Hepatocyte (in vitro differentiated cells): ENCODE measurements around the gene TCHHL1. TPM values are rescaled to one million over a fixed set of nuclear protein-coding genes. Genes with fewer than 3 reads are reported as not detected.

ENCODE experiments used
- DNase-seq: peaks from one replicate; pipeline ENCODE4 v3.0.0-alpha.2; 2016; ENCODE audit warnings: low spot score
- H2AFZ ChIP-seq: fragments of 200-600 bp; sonication (generic); 2 replicates; pipeline ENCODE4 v1.6.0; 2016; ENCODE audit warnings: antibody characterized with exemption, mild to moderate bottlenecking
- H3K27ac ChIP-seq: fragments of 200-600 bp; sonication (generic); 2 replicates; pipeline ENCODE4 v1.5.1; 2016; ENCODE audit warnings: mild to moderate bottlenecking
- H3K27me3 ChIP-seq: fragments of 200-600 bp; sonication (generic); 2 replicates; pipeline ENCODE4 v1.6.1; 2016
- H3K36me3 ChIP-seq: fragments of 200-600 bp; sonication (generic); replicated peaks from 2 replicates; pipeline ENCODE4 v1.5.1; 2016; ENCODE audit warnings: low read depth; ENCODE audit not compliant: insufficient read depth
- H3K4me1 ChIP-seq: fragments of 200-600 bp; sonication (generic); 2 replicates; pipeline ENCODE4 v1.5.1; 2016; ENCODE audit warnings: mild to moderate bottlenecking, moderate library complexity; ENCODE audit not compliant: insufficient read depth
- H3K4me2 ChIP-seq: fragments of 200-600 bp; sonication (generic); 2 replicates; pipeline ENCODE4 v1.6.0; 2016
- H3K4me3 ChIP-seq: fragments of 200-600 bp; sonication (generic); 2 replicates; pipeline ENCODE4 v1.5.1; 2016; ENCODE audit warnings: mild to moderate bottlenecking
- H3K79me2 ChIP-seq: fragments of 200-600 bp; sonication (generic); 2 replicates; pipeline ENCODE4 v1.6.0; 2017; ENCODE audit warnings: mild to moderate bottlenecking
- H3K9me2 ChIP-seq: fragments of 200-600 bp; sonication (generic); replicated peaks from 2 replicates; pipeline ENCODE4 v1.6.0; 2017; ENCODE audit warnings: mild to moderate bottlenecking; ENCODE audit not compliant: insufficient read depth
- H3K9me3 ChIP-seq: fragments of 200-600 bp; sonication (generic); 2 replicates; pipeline ENCODE4 v1.5.1; 2016; ENCODE audit warnings: low read depth, mild to moderate bottlenecking
- H4K20me1 ChIP-seq: fragments of 200-600 bp; sonication (generic); 2 replicates; pipeline ENCODE4 v1.6.0; 2016; ENCODE audit warnings: mild to moderate bottlenecking; ENCODE audit not compliant: insufficient read depth, poor library complexity, severe bottlenecking
- EZH2 ChIP-seq: fragments of 200-600 bp; sonication (generic); IDR thresholded peaks from 2 replicates; pipeline ENCODE4 v1.6.1; 2016; ENCODE audit warnings: antibody characterized with exemption, mild to moderate bottlenecking, borderline replicate concordance
- EZH2phosphoT487 ChIP-seq: fragments of 200-600 bp; sonication (generic); IDR thresholded peaks from one replicate; pipeline ENCODE4 v1.6.1; 2018; ENCODE audit warnings: antibody characterized with exemption, mild to moderate bottlenecking, low read depth, moderate library complexity; ENCODE audit not compliant: unreplicated experiment, severe bottlenecking
- WGBS: methylation state at CpG from one replicate; pipeline ENCODE4 v1.1.6; 2016; ENCODE audit warnings: low lambda C conversion rate; ENCODE audit errors: missing lambda C conversion rate; 5-methylcytosine and 5-hydroxymethylcytosine counted together
- polyA plus RNA-seq: library from polyadenylated mRNA; unstranded; fragments of >200 nt; fragmentation: Nextera tagmentation; extraction: Ambion mirVana; gene quantifications from 2 replicates; pipeline ENCODE4 v1.2.1, GENCODE V29; 2016
- total RNA-seq: library from RNA; depleted of rRNA; stranded (reverse); fragments of >200 nt; gene quantifications from 2 replicates; pipeline ENCODE4 v1.2.3, GENCODE V29; 2014
- TF ChIP-seq, protein P1 (sequence below): fragments of 200-600 bp; sonication (generic); IDR thresholded peaks from 2 replicates; pipeline ENCODE4 v1.5.1; 2016; ENCODE audit warnings: antibody characterized with exemption, mild to moderate bottlenecking; ENCODE audit not compliant: poor library complexity

TCHHL1 gene
- total and polyA plus RNA-seq, 2 experiments from 2014 or later: not detected

DNA sequence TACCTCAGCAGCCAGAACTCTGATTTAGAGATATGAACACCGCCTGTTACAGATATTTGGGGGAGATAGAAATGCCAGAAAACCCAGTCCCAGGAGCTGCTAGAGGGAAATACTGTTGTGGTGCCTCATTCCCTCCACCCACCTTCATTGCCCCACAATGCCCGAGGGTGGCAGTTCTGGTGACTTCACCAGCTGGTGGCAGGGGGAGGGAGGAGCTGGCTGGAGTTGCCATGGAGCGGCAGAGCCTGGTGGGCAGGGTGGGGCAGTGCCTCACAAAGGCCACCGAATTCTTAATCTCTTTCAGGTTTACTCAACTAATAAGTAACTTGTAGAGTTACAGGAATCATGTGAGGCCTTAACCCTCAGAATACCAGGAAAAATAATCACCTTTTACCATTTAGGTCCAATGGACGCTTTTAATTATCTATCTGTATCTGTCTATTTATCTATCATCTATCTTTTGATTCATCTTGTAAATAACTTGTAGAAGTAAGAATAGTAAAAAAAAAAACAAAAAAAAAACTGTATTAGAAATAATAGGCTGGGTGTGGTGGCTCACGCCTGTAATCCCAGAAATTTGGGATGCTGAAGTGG lies 40.4 kb downstream of the TCHHL1 start:
- no peaks in the 10 kb centered on the region for H3K9me3 ChIP-seq
- H3K9me2 ChIP-seq: no peaks in the 10 kb centered on the region
- WGBS: 39% methylated on average over 6 of the region's 6 CpGs
- H2AFZ ChIP-seq: peak overlapping the region; percentile 22
- H4K20me1 ChIP-seq: no peaks in the 10 kb centered on the region
- peaks cover 16% of the 10 kb centered on the region for H3K4me1 ChIP-seq
- peak overlapping the region; percentile 64 for H3K4me2 ChIP-seq
- peak; percentile 80 for DNase-seq
- H3K27me3 ChIP-seq: no peaks in the 10 kb centered on the region
- H3K4me3 ChIP-seq: no peak overlapping the region
- peak overlapping the region; percentile 97 for H3K27ac ChIP-seq
- TF ChIP-seq, protein P1, sequence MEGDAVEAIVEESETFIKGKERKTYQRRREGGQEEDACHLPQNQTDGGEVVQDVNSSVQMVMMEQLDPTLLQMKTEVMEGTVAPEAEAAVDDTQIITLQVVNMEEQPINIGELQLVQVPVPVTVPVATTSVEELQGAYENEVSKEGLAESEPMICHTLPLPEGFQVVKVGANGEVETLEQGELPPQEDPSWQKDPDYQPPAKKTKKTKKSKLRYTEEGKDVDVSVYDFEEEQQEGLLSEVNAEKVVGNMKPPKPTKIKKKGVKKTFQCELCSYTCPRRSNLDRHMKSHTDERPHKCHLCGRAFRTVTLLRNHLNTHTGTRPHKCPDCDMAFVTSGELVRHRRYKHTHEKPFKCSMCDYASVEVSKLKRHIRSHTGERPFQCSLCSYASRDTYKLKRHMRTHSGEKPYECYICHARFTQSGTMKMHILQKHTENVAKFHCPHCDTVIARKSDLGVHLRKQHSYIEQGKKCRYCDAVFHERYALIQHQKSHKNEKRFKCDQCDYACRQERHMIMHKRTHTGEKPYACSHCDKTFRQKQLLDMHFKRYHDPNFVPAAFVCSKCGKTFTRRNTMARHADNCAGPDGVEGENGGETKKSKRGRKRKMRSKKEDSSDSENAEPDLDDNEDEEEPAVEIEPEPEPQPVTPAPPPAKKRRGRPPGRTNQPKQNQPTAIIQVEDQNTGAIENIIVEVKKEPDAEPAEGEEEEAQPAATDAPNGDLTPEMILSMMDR: no peak
- TF ChIP-seq EZH2 (no peak), EZH2phosphoT487 (no peak)
- no peaks in the 10 kb centered on the region for H3K79me2 ChIP-seq
- no peaks in the 10 kb centered on the region for H3K36me3 ChIP-seq

DNA sequence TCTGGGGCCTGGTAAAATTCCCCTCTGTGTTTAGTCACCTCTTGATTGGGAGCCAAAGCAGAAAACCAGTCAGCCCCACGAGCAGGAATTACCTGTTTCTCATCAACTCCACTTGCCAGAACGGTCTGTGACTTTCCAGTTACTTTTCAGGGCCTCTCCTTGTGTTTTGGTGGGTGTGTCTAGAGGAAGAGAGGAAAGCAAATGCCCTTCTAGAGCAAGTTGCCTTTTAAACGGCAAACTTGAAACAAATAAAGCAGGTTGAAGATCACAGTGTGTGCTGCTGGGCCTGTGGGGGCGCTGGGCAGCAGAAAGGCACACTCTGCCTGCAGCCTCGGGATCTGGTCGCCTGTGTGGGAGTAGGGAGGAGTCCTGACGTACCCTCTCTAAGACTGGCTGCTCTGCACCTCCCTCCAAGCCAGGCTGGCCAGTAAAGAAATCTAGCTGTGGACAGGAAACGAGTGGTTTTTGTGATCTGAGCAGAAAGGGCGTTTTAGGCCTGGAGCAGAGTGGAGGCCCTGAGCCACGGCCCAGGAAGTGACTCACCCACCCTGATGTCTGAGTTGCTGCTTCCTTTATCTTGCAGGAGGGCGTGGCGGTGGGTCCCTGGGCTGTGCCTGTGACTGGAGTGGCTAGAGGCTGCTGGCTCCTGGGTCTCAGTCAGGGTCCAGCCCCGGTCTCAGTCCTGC lies 41.0 kb downstream of the TCHHL1 start:
- Histone ChIP-seq H3K79me2 (no peaks in the 10 kb centered on the region), H4K20me1 (no peaks in the 10 kb centered on the region), H3K36me3 (no peaks in the 10 kb centered on the region), H3K4me3 (no peak overlapping the region), H3K9me3 (no peaks in the 10 kb centered on the region), H3K27ac (peak overlapping the region; percentile 97), H3K9me2 (no peaks in the 10 kb centered on the region), H3K4me1 (peaks cover 16% of the 10 kb centered on the region), H2AFZ (peak overlapping the region; percentile 22), H3K27me3 (no peaks in the 10 kb centered on the region), H3K4me2 (peak overlapping the region; percentile 64)
- TF ChIP-seq EZH2: no peak
- TF ChIP-seq, protein P1: peak; percentile 61
- WGBS: 2% methylated on average over 13 of the region's 13 CpGs
- peak; percentile 93 for DNase-seq

GRCh38 chr1:152047413-152047729 lies 41.5 kb downstream of the TCHHL1 start:
- TF ChIP-seq EZH2 (no peak), EZH2phosphoT487 (no peak)
- TF ChIP-seq, protein P1: no peak
- Histone ChIP-seq H3K36me3 (no peaks in the 10 kb centered on the region), H3K4me1 (peaks cover 16% of the 10 kb centered on the region), H3K4me2 (peak overlapping the region; percentile 64), H3K27ac (peak overlapping the region; percentile 97), H3K27me3 (no peaks in the 10 kb centered on the region), H4K20me1 (no peaks in the 10 kb centered on the region), H3K9me3 (no peaks in the 10 kb centered on the region), H3K79me2 (no peaks in the 10 kb centered on the region), H3K9me2 (no peaks in the 10 kb centered on the region), H3K4me3 (no peak overlapping the region), H2AFZ (peak overlapping the region; percentile 18)
- DNase-seq: no peak
- WGBS: 53% methylated on average over 5 of the region's 5 CpGs
